ENCODE measurements around the gene RENBP. TPM values are rescaled to one million over a fixed set of nuclear protein-coding genes. Genes with fewer than 3 reads are reported as not detected.

The RENBP gene
- total RNA-seq, 1 donor: 11.1 TPM

DNA sequence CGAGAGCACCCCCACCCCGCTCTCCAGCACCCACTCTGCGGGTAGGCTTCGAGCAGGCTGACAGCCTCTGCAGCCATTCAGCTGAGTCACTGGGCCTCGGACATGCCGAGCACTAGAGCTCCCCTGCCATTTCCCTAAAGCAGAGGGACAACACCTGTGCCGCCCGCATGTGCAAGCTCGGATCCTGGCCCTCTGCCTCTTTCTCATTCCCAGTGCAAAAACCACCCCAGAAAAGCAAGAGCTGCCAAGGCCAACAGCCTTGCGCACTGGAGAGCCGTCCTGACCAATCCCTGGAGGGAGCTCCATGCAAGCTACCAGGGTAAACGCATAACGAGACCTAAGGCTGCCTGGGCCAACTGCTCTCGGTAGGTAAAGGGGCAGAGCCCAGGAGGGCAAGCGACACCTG is 21.8 kb upstream of the RENBP start:
- H3K4me3 ChIP-seq (ENCODE audit: low read length): no peak overlapping the region
- H3K4me1 ChIP-seq (ENCODE audit: insufficient read depth, low read length): peaks cover 45% of the 10 kb centered on the region
- H3K9me3 ChIP-seq (ENCODE audit: low read depth, low read length): no peaks in the 10 kb centered on the region
- H3K27me3 ChIP-seq (ENCODE audit: insufficient read depth, low read length): no peaks in the 10 kb centered on the region

DNA sequence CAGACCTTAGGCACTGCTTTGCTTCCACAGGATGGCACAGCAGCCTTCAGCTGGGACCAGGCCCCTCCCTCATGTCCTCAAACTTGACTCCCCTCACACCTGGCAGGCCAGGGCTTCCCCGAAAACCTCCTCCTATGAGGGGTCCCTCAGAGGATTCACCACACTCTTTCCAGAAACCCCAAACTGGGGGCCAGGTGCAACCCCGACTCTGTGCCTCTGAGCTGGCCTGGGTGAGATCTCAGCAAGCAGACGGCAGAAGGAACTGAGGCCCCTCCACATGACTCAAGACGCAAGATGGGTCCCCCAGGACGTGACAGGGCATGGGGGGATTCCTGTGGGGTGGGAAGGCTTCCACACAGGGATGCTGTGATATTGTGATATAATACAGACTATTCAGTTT is 21.0 kb upstream of the RENBP start:
- H3K27me3 ChIP-seq (ENCODE audit: insufficient read depth, low read length): no peaks in the 10 kb centered on the region
- H3K9me3 ChIP-seq (ENCODE audit: low read depth, low read length): no peaks in the 10 kb centered on the region
- H3K4me3 ChIP-seq (ENCODE audit: low read length): no peak overlapping the region
- H3K4me1 ChIP-seq (ENCODE audit: insufficient read depth, low read length): peaks cover 45% of the 10 kb centered on the region

- Histone ChIP-seq H3K9me3 (ENCODE audit: low read depth, low read length) (no peaks in the 10 kb centered on the region), H3K4me3 (ENCODE audit: low read length) (no peak overlapping the region), H3K4me1 (ENCODE audit: insufficient read depth, low read length) (peaks cover 38% of the 10 kb centered on the region), H3K27me3 (ENCODE audit: insufficient read depth, low read length) (no peaks in the 10 kb centered on the region)
These were observed 19.7 kb upstream of the RENBP start for GRCh38 chrX:153964105-153964504.

GRCh38 chrX:153963546-153963945 is 19.1 kb upstream of the RENBP start:
- H3K4me1 ChIP-seq (ENCODE audit: insufficient read depth, low read length): peaks cover 33% of the 10 kb centered on the region

GRCh38 chrX:153961292-153961691 is 16.8 kb upstream of the RENBP start:
- no peaks in the 10 kb centered on the region for H3K9me3 ChIP-seq (ENCODE audit: low read depth, low read length)
- no peaks in the 10 kb centered on the region for H3K27me3 ChIP-seq (ENCODE audit: insufficient read depth, low read length)
- no peak overlapping the region for H3K4me3 ChIP-seq (ENCODE audit: low read length)
- H3K4me1 ChIP-seq (ENCODE audit: insufficient read depth, low read length): peaks cover 10% of the 10 kb centered on the region

More at GRCh38 chrX:153963546-153963945, 19.1 kb upstream of the RENBP start:
- no peak overlapping the region for H3K4me3 ChIP-seq (ENCODE audit: low read length)
- no peaks in the 10 kb centered on the region for H3K27me3 ChIP-seq (ENCODE audit: insufficient read depth, low read length)
- no peaks in the 10 kb centered on the region for H3K9me3 ChIP-seq (ENCODE audit: low read depth, low read length)

DNA sequence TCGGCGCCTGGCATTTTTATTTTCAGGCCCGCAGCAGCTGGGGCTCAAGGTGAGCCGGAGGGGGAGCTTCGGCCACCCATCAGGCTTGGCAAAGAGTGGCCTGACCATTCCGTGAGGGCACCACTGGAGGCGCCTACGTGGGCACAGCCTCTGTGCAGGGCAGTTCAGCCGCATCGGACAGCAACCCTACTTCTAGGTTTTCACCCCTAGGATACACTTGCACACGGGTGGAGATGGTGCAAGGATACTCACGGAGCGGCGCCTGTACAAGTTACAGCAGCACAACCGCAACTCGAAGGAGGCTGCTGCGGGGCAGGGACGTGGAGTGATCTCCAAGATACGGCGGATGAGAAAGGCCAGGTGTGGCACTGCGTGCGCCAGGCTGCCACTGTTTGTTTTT is 16.3 kb upstream of the RENBP start:
- no peaks in the 10 kb centered on the region for H3K27me3 ChIP-seq (ENCODE audit: insufficient read depth, low read length)
- no peak overlapping the region for H3K4me3 ChIP-seq (ENCODE audit: low read length)
- H3K4me1 ChIP-seq (ENCODE audit: insufficient read depth, low read length): peaks cover 5% of the 10 kb centered on the region
- no peaks in the 10 kb centered on the region for H3K9me3 ChIP-seq (ENCODE audit: low read depth, low read length)

DNA sequence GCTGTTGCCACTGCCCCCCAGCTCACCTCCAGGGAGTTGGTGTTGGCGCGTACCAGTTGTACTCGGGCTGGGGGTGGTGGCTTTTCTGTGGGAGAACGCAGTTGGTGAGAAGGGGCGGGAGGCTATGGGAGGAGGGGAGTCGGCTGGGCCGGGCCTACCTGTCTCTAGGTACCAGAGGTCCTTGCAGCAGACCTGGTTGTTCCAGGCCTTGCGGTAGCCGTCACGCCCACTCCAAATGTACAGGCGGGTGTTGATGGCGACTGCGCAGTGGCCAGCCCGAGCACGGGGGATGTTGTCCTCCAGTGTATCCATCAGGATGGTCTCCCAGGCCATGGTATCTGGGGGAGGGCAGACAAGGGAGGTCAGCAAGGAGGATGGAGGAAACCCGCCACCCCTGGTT is 15.6 kb upstream of the RENBP start:
- Histone ChIP-seq H3K27me3 (ENCODE audit: insufficient read depth, low read length) (no peaks in the 10 kb centered on the region), H3K9me3 (ENCODE audit: low read depth, low read length) (no peaks in the 10 kb centered on the region), H3K4me3 (ENCODE audit: low read length) (no peak overlapping the region), H3K4me1 (ENCODE audit: insufficient read depth, low read length) (no peaks in the 10 kb centered on the region)

- Histone ChIP-seq H3K27me3 (ENCODE audit: insufficient read depth, low read length) (no peaks in the 10 kb centered on the region), H3K4me1 (ENCODE audit: insufficient read depth, low read length) (no peaks in the 10 kb centered on the region), H3K9me3 (ENCODE audit: low read depth, low read length) (no peaks in the 10 kb centered on the region), H3K4me3 (ENCODE audit: low read length) (no peak overlapping the region)
These were observed 15.2 kb upstream of the RENBP start for GRCh38 chrX:153959649-153960048.

DNA sequence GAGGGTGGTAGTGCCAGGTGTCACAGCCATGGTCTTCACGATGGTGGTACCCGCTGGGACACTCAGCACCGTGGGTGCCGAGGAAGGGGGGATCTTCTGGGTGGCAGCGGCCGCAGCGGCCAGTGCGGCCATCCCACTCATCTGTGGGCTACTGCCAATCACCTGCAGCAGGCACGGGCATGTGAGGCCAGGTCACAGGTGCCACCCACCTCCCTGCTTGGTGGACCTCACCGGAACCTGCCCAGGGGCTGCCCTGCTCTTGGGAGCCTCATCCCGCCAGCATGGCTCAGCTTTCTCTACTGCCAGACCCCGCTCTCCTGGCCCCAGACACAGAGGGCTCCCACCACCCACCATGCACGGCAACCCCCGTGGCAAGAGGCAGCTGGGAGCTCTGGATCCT is 14.2 kb upstream of the RENBP start:
- no peak overlapping the region for H3K4me3 ChIP-seq (ENCODE audit: low read length)
- H3K4me1 ChIP-seq (ENCODE audit: insufficient read depth, low read length): no peaks in the 10 kb centered on the region
- no peaks in the 10 kb centered on the region for H3K27me3 ChIP-seq (ENCODE audit: insufficient read depth, low read length)
- H3K9me3 ChIP-seq (ENCODE audit: low read depth, low read length): no peaks in the 10 kb centered on the region

GRCh38 chrX:153957224-153957623 is 12.8 kb upstream of the RENBP start:
- Histone ChIP-seq H3K4me3 (ENCODE audit: low read length) (no peak overlapping the region), H3K27me3 (ENCODE audit: insufficient read depth, low read length) (no peaks in the 10 kb centered on the region), H3K4me1 (ENCODE audit: insufficient read depth, low read length) (no peaks in the 10 kb centered on the region), H3K9me3 (ENCODE audit: low read depth, low read length) (no peaks in the 10 kb centered on the region)

- no peak overlapping the region for H3K4me3 ChIP-seq (ENCODE audit: low read length)
- H3K27me3 ChIP-seq (ENCODE audit: insufficient read depth, low read length): no peaks in the 10 kb centered on the region
- H3K9me3 ChIP-seq (ENCODE audit: low read depth, low read length): no peaks in the 10 kb centered on the region
- no peaks in the 10 kb centered on the region for H3K4me1 ChIP-seq (ENCODE audit: insufficient read depth, low read length)
These were observed 11.8 kb upstream of the RENBP start for GRCh38 chrX:153956044-153956907.

DNA sequence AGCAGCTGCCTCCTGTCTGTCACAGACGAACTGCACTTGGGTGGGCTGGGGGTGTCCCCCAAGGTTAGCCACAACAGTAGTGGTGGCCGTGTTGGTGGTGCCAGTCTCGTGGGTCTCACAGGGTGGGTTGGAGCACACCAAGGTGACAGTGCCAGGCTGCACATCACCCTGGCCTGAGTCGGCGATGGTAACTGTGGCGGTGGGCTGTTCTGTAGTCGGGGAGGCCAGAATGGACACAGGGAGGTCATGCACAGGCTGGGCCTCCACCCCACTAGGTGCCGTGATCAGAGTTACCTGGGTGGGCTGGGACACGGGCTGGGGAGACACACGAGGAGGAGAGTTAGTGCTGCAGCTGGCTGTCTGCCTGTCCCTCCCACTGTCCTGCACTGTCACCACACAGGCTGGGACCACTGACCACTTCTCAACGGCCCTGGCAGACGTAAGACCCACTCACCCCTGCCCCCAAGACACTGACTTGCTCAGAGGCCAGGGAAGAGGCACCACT is 10.8 kb upstream of the RENBP start:
- Histone ChIP-seq H3K4me3 (ENCODE audit: low read length) (no peak overlapping the region), H3K9me3 (ENCODE audit: low read depth, low read length) (no peaks in the 10 kb centered on the region), H3K27me3 (ENCODE audit: insufficient read depth, low read length) (no peaks in the 10 kb centered on the region), H3K4me1 (ENCODE audit: insufficient read depth, low read length) (no peaks in the 10 kb centered on the region)

GRCh38 chrX:153954558-153955227 is 10.2 kb upstream of the RENBP start:
- H3K4me3 ChIP-seq (ENCODE audit: low read length): no peak overlapping the region
- H3K4me1 ChIP-seq (ENCODE audit: insufficient read depth, low read length): no peaks in the 10 kb centered on the region
- H3K9me3 ChIP-seq (ENCODE audit: low read depth, low read length): no peaks in the 10 kb centered on the region
- no peaks in the 10 kb centered on the region for H3K27me3 ChIP-seq (ENCODE audit: insufficient read depth, low read length)

DNA sequence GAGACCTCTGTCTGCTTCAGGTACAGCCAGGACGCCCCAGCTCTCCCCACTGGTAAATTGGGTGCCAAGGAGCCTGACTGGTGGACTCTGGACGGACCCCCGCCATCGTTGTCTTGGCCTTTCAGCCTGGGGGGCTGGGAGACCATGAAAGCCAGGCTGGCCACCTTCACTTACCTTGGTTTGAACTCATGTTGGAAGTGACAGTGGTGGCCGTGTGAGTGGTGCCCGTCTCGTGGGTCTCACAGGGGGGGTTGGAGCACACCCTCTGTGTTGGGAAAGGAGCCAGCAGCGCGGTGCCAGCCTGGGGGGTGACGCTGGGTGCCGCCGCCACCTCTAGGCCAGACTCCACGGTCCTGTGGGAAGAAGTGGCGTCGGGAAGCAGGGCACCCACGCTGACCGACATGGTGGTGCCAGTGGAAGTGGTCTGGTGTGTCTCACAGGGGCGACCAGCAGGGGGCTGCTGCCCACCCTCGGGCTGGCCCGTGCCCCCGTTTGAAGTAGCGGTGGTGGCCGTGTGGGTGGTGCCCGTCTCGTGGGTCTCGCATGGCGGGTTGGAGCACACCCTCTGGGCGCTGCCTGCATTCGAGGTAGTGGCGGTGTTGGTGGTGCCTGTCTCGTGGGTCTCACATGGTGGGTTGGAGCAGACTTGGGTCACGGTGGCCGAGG is 9.6 kb upstream of the RENBP start:
- H3K27me3 ChIP-seq (ENCODE audit: insufficient read depth, low read length): no peaks in the 10 kb centered on the region
- no peak overlapping the region for H3K4me3 ChIP-seq (ENCODE audit: low read length)
- H3K4me1 ChIP-seq (ENCODE audit: insufficient read depth, low read length): no peaks in the 10 kb centered on the region
- no peaks in the 10 kb centered on the region for H3K9me3 ChIP-seq (ENCODE audit: low read depth, low read length)

- Histone ChIP-seq H3K4me3 (ENCODE audit: low read length) (no peak overlapping the region), H3K9me3 (ENCODE audit: low read depth, low read length) (no peaks in the 10 kb centered on the region), H3K4me1 (ENCODE audit: insufficient read depth, low read length) (no peaks in the 10 kb centered on the region), H3K27me3 (ENCODE audit: insufficient read depth, low read length) (no peaks in the 10 kb centered on the region)
These were observed 8.9 kb upstream of the RENBP start for GRCh38 chrX:153953342-153953830.

All from mononuclear cell (primary cell).